CD4-positive, alpha-beta T cell treated with Interleukin-6 at 100 ng/mL for 8 hours (primary cell): Measurements from ENCODE around the gene OR2A7.
"Not testable (repeated sequence)": the region's sequence is repeated elsewhere in the genome, so short reads cannot be mapped to it uniquely, and the experiment has no call there.

Experiments used
- DNase-seq: peaks from one replicate; pipeline ENCODE4 v3.0.0-alpha.2; 2020; ENCODE audit warnings: mixed read lengths, low spot score

Gene OR2A7

DNA sequence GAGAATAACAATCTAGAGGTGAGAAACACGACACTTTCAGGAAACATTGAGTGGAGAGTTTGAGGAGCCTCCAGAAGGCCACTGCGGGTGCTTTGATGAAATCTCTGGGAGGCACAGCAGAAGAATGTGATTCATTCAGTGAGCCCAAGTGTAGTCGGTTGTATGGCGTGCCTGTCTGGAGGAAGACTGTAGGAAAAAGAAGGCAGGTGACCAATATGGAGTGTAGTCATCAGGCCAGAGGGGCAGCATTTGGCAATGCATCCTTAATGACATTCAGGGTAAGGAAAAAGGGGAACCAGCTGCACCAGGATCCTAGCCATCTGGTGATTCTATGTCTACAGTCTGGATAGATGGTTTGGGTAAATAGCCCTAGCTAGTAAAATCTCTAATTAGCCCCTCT lies 12.3 kb downstream of the OR2A7 start:
- DNase-seq = not testable (repeated sequence)

DNA sequence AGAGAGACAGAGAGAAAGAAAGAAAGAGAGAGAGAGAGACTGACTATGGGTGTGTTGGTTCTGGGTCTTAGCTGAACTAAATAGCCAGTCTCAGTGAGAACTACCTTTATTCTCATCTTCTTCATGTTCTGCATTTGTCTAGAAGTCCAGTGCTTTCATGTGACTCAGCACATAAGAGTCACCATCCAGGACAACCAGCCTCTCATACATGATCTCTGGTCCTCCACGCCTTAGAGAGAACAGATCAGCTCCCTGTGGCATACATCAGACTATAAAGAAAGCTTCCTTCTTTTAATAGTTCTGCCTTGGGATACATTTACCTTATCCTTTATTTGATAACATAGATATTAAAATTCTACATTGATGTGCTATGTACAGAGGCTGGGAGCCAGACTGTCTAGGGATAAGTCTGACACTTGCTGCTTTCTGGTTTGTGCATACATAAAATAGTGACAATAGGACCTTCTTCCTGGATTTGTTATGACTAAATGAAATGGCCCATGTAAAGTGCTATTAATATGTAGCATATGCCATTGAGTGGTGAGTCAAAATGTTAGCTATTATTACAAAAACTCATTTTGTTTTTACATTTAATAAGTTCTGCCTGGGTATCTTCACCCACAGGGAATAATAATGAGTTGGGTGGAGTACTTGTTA lies 16.8 kb downstream of the OR2A7 start:
- not testable (repeated sequence) for DNase-seq

DNA sequence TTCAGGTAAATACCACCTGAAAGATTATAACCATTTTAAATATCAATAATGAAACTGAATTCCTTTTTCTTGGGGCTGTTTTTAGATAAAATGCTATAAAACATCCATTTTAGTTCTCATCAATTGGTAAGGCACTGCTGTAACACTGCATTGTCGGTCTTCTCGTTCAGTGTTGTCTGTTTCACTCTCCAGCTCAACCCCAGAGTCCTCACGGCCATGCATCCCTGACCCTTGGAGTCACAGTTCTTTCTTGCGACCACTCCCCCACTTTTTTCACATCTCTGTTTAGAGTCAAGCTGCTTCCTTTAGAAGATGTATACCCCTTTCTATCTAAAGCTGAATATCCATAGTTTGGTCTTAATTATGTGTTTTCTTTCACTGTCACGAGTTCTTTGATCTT lies 17.6 kb downstream of the OR2A7 start:
- DNase-seq = not testable (repeated sequence)

DNA sequence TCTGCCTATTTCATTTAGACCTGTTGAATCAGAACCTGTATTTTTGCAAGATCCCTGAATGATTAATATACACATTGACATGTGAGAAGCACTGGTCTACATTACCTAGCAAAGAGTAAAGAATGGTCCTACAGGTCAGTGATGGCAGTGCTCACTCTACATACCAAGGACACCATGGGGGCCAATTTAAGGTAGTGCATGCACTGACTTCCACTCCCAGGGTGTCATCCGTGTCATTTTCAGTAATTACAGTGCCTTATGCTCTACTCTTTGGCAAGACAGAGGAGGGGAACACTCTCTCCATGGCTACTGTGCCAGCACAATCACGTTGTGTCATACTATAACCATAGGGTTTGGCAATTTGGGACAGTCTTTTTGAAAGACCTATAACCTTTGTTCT lies 19.2 kb downstream of the OR2A7 start:
- not testable (repeated sequence) for DNase-seq

DNA sequence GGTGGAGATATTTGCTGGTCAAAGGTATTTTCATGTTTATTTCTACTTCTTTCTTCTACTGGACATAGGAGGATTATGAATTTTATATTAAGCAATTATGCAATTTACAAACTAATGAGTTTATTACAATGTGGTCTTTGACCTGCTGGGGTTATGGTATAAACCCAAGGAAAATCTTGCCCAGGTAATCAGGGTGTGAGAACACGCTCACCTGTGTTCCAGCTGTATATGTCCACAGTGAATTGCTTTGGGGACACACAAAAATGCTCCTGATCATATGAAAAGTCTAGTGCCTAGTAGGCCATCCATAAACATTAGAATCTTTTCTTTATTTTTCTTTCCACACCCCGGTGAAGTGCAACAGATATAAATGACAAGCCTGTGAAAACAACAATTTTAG lies 25.2 kb downstream of the OR2A7 start, which contains the start of gene OR2A42:
Gene OR2A42, minus strand, starts transcription at position 241 of the 400 bp plus-strand sequence. CDS start 6,762 bp downstream, outside the sequence.
- not testable (repeated sequence) for DNase-seq

DNA sequence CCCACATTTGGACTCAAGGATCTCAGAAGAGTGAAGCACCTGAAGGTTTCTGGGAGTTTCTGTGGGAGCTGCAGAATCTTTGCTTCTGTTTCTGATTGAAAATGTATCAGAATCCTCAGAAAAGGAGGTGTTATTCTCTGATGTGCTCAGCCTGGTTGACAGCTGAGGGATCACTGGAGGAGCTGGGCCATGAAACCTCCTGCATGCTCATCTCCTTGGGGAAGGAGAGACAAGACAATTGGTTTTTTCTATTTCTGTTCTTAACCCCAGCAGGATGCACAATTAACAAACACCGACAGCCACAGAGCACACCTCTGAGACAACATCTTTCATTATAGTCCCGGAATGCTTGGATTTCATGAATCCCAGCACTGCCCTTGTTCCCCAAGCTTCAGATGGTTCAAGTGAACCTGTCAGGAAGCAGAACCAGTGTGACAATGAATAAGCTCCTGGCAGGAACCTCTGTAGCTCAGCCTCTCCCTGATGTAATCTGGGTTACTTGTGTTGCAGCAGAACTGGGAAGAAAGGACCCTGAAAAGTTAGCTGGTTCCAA lies 26.0 kb downstream of the OR2A7 start:
- DNase-seq = not testable (repeated sequence)

DNA sequence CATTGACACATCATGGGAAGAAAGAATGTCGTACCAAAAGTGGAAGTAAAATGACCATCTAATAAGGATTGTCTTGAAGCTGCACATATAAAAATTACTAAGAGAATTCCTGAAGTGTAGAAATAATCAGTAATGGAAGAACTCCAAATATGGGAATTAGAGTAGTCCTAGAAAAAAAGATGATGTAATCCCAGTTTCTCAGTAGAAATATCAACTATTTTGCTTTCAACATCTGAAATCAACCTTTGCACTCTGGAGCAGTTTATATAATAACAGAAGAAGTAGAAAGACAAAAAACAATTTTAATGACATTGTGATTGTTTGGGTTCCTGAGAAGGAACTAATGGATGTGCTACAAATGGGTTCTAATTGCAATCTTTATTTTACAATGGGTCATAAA lies 31.6 kb downstream of the OR2A7 start:
- not testable (repeated sequence) for DNase-seq

DNA sequence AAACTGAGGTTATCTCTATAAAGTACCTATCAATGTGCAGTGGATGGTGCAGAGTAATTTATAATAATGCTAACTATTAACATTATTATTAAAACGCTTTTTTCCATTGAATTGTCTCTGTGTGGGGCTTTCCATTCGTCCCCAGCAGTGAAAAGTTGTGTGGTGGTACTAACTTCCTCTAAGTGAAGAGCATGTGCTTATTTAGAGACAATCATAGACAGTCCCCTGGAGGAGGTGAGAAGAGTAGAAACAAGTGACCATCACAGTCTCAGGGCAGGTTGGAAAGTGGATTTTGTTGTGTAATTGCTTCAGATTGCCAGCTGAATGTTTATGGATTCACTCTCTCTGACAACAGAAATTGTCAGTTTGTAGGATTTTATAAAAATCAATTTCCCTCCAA lies 33.6 kb downstream of the OR2A7 start:
- not testable (repeated sequence) for DNase-seq

DNA sequence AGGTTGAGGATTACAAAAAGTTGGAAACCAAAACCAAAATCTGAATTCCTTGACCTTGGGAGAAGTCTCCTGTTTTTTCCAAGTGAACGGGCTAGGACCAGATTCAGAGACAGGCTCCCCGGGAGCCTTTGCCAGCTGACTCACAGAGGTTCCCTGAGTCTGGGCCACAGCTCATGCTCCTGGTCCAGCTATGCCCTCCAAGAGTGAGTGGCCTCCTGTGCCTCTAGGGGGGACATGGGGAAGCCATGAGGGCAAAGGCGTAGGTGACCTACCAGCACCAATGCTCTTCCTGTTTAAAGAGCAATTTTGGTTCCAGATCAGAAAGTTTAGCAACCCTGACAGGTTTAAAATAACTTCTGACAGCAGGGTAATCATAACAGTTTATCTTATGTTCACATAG lies 35.8 kb downstream of the OR2A7 start:
- DNase-seq = not testable (repeated sequence)

DNA sequence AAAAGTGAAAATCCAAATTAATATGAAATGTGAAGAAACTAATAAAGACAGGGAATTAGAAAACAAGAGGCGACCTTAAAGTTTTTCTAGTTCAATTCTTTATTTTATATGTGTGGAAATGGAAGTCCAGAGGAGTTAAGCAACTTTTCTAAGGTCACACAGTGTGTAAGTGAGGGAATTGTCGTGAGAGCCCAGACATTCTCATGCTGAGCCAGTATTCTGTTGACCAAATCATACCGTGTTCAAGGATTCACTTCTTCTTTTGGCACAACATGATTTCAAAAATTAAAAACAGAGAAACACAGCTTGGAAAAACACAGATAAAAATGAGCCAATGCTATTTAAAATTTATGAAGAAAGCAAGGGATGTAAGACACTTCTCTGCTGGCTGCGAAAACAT lies 37.7 kb downstream of the OR2A7 start:
- not testable (repeated sequence) for DNase-seq

DNA sequence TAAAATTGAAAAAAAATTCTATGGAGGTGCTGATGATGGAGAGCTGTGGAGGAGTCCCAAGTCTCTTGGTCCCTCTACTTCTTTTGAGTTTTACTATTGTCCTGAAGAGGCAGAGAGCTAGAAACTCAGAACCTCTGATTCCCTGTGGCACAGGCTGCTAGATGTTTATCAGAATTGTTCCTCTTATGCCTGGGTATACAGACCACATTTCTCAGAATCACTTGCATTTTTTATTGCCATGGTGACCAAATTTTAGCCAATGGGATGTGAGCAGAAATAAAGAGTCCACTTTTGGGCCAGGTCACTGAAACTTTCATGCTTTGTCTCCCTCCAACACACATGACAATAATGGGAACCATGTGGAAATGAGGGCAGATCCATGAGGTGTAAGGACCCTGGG lies 40.9 kb downstream of the OR2A7 start:
- not testable (repeated sequence) for DNase-seq

DNA sequence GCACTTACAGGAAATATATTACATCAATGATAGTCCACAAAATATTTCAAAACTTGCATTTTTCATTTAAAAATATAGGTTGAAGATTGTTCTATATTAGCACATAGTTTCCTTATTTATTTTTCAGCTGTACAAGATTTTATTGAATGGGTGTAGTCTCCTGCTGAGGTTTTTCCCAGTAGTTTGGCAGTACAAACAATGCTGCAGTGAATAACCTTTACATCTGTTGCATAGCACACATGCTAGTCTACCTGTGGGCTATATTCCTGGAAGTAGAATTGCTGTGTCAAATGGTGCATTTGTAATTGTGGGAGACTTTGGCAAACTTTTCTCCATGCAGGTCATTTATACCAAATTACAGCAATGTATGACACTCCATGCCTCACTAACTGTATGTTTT lies 44.1 kb downstream of the OR2A7 start:
- not testable (repeated sequence) for DNase-seq

DNA sequence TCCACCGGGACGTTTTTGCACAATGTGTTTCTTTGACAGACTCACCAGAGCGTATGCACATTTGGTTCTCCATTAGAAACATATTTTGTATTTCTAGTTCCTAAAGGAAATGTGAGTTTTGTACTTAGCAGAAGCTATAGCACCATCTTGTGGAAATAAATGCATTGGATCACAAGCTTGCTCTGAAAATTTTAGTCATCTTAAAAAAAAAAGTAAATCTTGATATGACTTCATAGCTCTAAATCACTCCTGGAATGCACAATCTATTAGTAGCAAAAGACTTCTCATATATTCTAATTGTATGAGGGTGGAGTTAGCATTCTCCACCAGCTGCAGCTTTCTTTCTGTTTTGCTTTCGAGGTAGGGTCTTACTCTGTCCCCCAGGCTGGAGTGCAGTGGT lies 45.4 kb downstream of the OR2A7 start:
- DNase-seq = not testable (repeated sequence)

DNA sequence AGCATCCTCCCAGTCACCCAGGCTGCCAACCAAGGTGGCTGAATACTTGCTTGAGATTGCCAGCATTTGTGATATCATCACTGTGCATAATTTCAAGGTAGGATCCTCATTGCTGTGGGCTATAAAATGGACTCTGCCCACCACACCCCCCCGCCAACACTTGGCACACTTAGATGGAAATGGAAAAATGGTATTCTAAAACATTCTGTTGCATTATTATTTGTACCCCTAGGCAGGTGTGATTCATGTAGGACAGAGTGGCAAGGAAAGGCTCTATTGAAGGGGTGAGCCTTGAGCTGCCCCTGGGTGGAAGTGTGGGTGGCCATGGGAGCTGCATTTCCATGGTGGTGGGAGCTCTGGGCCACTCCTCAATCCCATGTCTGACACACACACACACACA lies 46.0 kb downstream of the OR2A7 start:
- not testable (repeated sequence) for DNase-seq

DNA sequence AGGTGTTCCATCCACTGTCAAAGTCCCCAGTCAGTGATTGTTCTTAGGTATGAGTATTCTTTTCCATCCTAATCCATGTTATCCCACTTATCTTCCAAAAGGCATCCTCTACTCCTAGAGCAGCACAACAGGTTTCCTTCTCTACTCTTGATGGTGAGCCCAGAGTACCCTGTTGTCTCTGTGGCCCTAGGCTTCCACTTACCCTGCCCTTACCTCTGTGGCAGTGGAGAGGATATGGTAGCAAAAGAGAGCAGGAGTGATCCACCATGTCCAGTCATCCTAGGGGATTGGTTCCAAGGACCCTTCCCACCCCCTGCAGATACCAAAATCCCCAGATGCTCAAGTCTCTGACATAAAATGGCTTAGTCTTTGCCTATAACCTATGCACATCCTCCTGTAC lies 47.4 kb downstream of the OR2A7 start:
- DNase-seq = not testable (repeated sequence)
